Measurements from ENCODE around the gene FYB1.

The FYB1 gene

GRCh38 chr5:39140558-39141168 lies 78.7 kb downstream of the FYB1 start:
- Mint-ChIP-seq H3K9me3 (no peaks in the 10 kb centered on the region), H3K4me3 (no peak overlapping the region), H3K27ac (no peak overlapping the region), H3K27me3 (no peaks in the 10 kb centered on the region), H3K4me1 (ENCODE audit: low read depth) (peaks cover 8% of the 10 kb centered on the region), H3K36me3 (ENCODE audit: low read depth) (peaks cover 45% of the 10 kb centered on the region)
- intact Hi-C loops (cut with micrococcal nuclease) = loop anchor here (10.0 kb wide), 1 partner anchor 424 kb away; no protein-coding TSS in a partner anchor

- H3K36me3 Mint-ChIP-seq (ENCODE audit: low read depth) = peaks cover 52% of the 10 kb centered on the region
- H3K27me3 Mint-ChIP-seq = no peaks in the 10 kb centered on the region
- no peak overlapping the region for H3K4me3 Mint-ChIP-seq
- peaks cover 5% of the 10 kb centered on the region for H3K4me1 Mint-ChIP-seq (ENCODE audit: low read depth)
- H3K27ac Mint-ChIP-seq = no peak overlapping the region
- intact Hi-C loops (cut with micrococcal nuclease) = no loop called here
- no peaks in the 10 kb centered on the region for H3K9me3 Mint-ChIP-seq
Measured at GRCh38 chr5:39138892-39139291, 80.5 kb downstream of the FYB1 start.

DNA sequence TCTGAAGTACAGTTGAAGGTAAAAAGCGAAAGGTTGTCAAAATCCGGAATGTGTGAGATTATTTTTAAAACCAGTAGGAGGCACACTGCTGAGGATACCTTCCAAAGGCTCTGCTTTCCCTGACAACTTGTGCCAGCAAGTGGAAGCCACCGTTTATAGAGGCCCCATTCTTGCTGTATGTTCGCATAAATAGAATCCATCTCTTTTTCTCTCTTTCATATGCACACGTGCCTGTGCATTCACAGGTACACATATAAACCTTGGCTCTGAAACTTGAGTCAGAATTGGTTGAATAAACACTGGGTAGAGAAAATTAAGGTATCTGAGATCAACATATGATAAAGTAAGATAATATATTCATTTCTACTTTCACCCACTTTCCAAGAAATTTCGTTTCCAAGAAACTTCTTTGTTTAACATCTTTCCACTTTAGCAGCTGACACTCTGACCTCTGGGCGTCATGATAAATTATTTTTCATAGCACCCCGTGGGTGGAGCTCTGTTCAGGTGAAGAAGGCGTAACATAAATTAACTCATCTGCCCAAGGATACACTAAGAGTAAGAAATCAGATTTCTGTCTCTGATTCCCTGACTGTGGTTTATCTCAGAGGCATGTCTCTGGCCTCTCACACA lies 81.4 kb downstream of the FYB1 start:
- peaks cover 5% of the 10 kb centered on the region for H3K4me1 Mint-ChIP-seq (ENCODE audit: low read depth)
- no peaks in the 10 kb centered on the region for H3K9me3 Mint-ChIP-seq
- no peak overlapping the region for H3K27ac Mint-ChIP-seq
- no peaks in the 10 kb centered on the region for H3K27me3 Mint-ChIP-seq
- H3K4me3 Mint-ChIP-seq = no peak overlapping the region
- H3K36me3 Mint-ChIP-seq (ENCODE audit: low read depth) = peaks cover 61% of the 10 kb centered on the region
- intact Hi-C loops (cut with micrococcal nuclease) = no loop called here

GRCh38 chr5:39137391-39137790 lies 82.0 kb downstream of the FYB1 start:
- intact Hi-C loops (cut with micrococcal nuclease) = no loop called here
- Mint-ChIP-seq H3K9me3 (no peaks in the 10 kb centered on the region), H3K4me1 (ENCODE audit: low read depth) (peaks cover 5% of the 10 kb centered on the region), H3K4me3 (no peak overlapping the region), H3K27me3 (no peaks in the 10 kb centered on the region), H3K27ac (no peak overlapping the region), H3K36me3 (ENCODE audit: low read depth) (peaks cover 66% of the 10 kb centered on the region)

- no peak overlapping the region for H3K27ac Mint-ChIP-seq
Measured at GRCh38 chr5:39132792-39133191, 86.6 kb downstream of the FYB1 start.

DNA sequence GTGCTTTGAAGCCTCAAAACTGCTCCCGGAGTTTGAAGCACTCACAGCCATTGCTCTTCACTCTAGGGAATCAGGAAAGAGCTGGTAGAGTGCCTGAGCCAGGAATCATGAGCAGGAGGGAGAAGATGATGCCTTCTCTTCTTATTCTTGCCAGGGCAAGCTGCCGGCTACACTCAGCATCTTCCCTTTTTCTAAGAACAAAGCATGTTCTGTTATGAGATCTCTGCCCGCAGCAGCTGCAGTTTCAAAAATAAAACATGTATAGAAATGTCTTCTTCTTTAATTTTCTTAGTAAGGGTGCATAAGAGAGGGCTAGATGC lies 87.3 kb downstream of the FYB1 start:
- peaks cover 79% of the 10 kb centered on the region for H3K36me3 Mint-ChIP-seq (ENCODE audit: low read depth)
- H3K4me1 Mint-ChIP-seq (ENCODE audit: low read depth) = peaks cover 11% of the 10 kb centered on the region

More at GRCh38 chr5:39132792-39133191, 86.6 kb downstream of the FYB1 start:
- intact Hi-C loops (cut with micrococcal nuclease) = no loop called here
- Mint-ChIP-seq H3K9me3 (no peaks in the 10 kb centered on the region), H3K36me3 (ENCODE audit: low read depth) (peaks cover 80% of the 10 kb centered on the region), H3K4me1 (ENCODE audit: low read depth) (peaks cover 16% of the 10 kb centered on the region), H3K4me3 (no peak overlapping the region), H3K27me3 (no peaks in the 10 kb centered on the region)

GRCh38 chr5:39131210-39132127 lies 87.9 kb downstream of the FYB1 start:
- Mint-ChIP-seq H3K36me3 (ENCODE audit: low read depth) (peaks cover 73% of the 10 kb centered on the region), H3K4me3 (no peak overlapping the region), H3K4me1 (ENCODE audit: low read depth) (peaks cover 11% of the 10 kb centered on the region), H3K27ac (peak overlapping the region; percentile 32), H3K9me3 (no peaks in the 10 kb centered on the region), H3K27me3 (no peaks in the 10 kb centered on the region)
- intact Hi-C loops (cut with micrococcal nuclease) = no loop called here

More for the DNA sequence above, 87.3 kb downstream of the FYB1 start:
- H3K9me3 Mint-ChIP-seq = no peaks in the 10 kb centered on the region
- H3K4me3 Mint-ChIP-seq = no peak overlapping the region
- H3K27ac Mint-ChIP-seq = peak overlapping the region; percentile 32
- intact Hi-C loops (cut with micrococcal nuclease) = no loop called here
- H3K27me3 Mint-ChIP-seq = no peaks in the 10 kb centered on the region

DNA sequence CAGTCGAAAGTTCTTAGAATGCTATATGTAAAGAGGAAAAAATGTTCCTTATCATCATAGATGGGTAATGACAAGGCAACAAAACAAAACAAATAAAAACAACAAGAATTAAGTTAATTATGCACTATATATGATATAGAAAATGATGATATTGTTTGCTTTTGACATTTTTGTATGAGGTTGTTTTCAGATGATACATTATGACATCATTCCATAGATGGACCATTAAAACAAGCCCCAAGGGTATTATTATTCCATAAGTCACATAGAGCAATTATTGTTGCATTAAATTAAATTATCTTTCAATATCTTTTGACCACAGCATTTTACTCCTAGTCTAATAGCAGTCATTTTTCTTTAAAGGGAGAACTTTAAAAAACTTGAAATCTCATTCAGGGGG lies 88.6 kb downstream of the FYB1 start:
- Mint-ChIP-seq H3K27me3 (no peaks in the 10 kb centered on the region), H3K4me3 (no peak overlapping the region), H3K4me1 (ENCODE audit: low read depth) (peaks cover 11% of the 10 kb centered on the region), H3K9me3 (no peaks in the 10 kb centered on the region), H3K36me3 (ENCODE audit: low read depth) (peaks cover 81% of the 10 kb centered on the region), H3K27ac (no peak overlapping the region)
- intact Hi-C loops (cut with micrococcal nuclease) = no loop called here

DNA sequence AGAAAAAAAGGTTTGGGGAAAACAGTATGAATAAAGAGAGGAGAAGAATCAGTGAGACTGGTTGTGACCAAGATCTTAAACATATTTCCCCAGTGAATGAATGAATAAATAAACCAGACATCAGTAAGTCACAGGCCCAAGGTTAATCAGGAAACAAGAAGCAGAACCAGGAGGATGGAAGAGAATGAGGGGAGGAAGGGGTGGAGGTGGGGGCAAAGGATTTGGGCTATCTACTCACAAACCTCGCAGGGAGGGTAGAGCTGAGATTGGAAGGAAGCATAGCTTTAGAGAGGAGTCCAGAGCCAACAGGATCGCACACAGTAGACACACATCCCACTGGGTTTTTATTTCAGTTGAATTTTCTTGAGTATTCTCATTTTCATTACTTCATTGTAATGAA lies 97.4 kb downstream of the FYB1 start:
- no peak overlapping the region for H3K4me3 Mint-ChIP-seq
- no peaks in the 10 kb centered on the region for H3K27me3 Mint-ChIP-seq
- H3K27ac Mint-ChIP-seq = no peak overlapping the region
- intact Hi-C loops (cut with micrococcal nuclease) = loop anchor here (5.0 kb wide), 1 partner anchor 170 kb away; no protein-coding TSS in a partner anchor
- H3K36me3 Mint-ChIP-seq (ENCODE audit: low read depth) = peaks cover 73% of the 10 kb centered on the region
- no peaks in the 10 kb centered on the region for H3K9me3 Mint-ChIP-seq
- no peaks in the 10 kb centered on the region for H3K4me1 Mint-ChIP-seq (ENCODE audit: low read depth)

DNA sequence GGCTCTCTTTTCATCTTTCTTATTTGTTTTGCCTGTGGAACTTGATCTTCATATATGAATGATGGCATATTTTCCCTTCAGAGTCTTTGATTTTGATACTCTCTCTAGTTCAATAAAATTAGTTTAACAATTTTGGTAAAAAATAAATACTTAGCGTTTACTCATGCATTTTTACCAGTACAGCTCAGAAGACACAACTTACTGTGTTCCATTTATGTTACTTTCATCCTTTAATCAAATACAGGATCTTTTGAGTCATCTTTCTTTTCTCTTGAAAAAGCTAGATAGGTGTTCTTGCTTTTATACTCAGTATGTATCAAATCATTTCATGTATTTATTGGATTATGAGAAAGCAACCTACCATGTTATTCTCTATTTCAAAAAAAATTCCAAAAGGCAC lies 98.0 kb downstream of the FYB1 start:
- Mint-ChIP-seq H3K4me1 (ENCODE audit: low read depth) (no peaks in the 10 kb centered on the region), H3K36me3 (ENCODE audit: low read depth) (peaks cover 77% of the 10 kb centered on the region), H3K9me3 (no peaks in the 10 kb centered on the region), H3K4me3 (no peak overlapping the region), H3K27ac (no peak overlapping the region), H3K27me3 (no peaks in the 10 kb centered on the region)
- intact Hi-C loops (cut with micrococcal nuclease) = loop anchor here (5.0 kb wide), 1 partner anchor 169 kb away; no protein-coding TSS in a partner anchor

DNA sequence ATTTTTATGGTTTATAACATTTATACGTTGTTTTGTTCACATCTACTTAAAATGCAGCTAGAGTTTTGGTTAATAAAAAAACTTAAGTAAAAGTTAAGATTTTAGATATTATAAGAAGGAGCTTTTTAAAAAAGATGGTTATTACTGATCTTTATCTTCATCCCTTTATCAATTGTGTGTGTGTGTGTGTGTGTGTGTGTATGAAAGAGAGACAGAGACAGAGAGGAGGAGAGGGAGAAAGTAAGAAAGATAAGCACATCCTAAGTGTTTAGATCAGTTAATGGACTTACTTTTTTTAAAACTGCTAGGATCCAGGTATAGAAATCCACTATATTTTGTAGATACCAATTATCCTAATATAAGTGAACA lies 99.3 kb downstream of the FYB1 start:
- Mint-ChIP-seq H3K36me3 (ENCODE audit: low read depth) (peaks cover 77% of the 10 kb centered on the region), H3K9me3 (no peaks in the 10 kb centered on the region), H3K27ac (no peak overlapping the region)

DNA sequence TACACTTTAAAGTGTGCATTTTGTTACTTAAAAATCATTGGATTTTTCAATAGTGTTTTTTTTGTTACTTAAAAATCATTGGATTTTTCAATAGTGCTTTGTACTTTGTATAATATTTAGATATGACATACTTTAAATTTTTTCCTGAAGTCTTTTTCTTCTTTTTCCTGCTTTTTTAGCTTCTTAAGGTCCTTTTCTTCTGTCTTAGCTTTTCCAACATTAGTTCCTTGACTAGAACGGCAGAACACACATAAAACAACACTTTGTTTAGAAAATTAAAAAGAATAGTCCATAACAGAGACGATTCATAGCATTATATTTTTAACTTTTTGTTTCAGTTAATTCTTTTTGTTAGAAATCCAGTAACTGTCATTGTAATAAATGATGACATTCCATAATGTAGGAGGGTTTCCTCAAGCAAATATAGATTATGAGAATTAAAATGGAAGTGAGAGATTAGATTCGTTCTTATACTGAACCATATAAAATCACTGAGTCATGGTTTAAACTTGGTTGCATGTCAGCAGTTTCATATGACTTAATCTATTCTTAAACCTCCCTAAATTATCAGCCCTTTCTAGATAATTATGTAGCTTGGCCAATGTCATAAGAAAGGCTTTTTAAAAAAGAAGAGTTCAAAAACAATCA lies 99.8 kb downstream of the FYB1 start:
- Mint-ChIP-seq H3K4me1 (ENCODE audit: low read depth) (no peaks in the 10 kb centered on the region), H3K9me3 (no peaks in the 10 kb centered on the region), H3K27ac (no peak overlapping the region), H3K4me3 (no peak overlapping the region), H3K27me3 (no peaks in the 10 kb centered on the region), H3K36me3 (ENCODE audit: low read depth) (peaks cover 78% of the 10 kb centered on the region)
- intact Hi-C loops (cut with micrococcal nuclease) = loop anchor here (5.0 kb wide), 1 partner anchor 167 kb away; no protein-coding TSS in a partner anchor

More for the DNA sequence above, 99.3 kb downstream of the FYB1 start:
- intact Hi-C loops (cut with micrococcal nuclease) = loop anchor here (5.0 kb wide), 1 partner anchor 168 kb away; no protein-coding TSS in a partner anchor
- H3K27me3 Mint-ChIP-seq = no peaks in the 10 kb centered on the region
- H3K4me1 Mint-ChIP-seq (ENCODE audit: low read depth) = no peaks in the 10 kb centered on the region
- no peak overlapping the region for H3K4me3 Mint-ChIP-seq

DNA sequence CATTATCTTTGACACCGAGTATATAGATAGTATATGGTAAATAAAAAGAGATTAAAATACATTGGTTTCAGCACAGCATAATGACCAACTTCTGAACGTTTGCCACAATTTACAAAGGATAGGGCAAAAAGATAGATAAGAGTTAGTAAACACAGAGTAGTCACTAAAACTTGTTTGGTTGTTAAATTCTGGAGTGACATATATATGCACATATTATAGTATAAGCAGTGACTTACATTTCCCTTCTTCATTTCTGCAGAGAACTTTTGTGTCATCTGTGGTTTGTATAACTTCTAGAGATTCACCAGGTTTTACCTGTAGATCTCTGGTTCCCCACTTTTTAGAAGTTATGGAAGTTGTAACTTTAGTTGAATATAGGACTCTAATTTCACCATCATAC lies 100.7 kb downstream of the FYB1 start:
- no peak overlapping the region for H3K4me3 Mint-ChIP-seq
- H3K4me1 Mint-ChIP-seq (ENCODE audit: low read depth) = no peaks in the 10 kb centered on the region
- peaks cover 79% of the 10 kb centered on the region for H3K36me3 Mint-ChIP-seq (ENCODE audit: low read depth)
- no peaks in the 10 kb centered on the region for H3K27me3 Mint-ChIP-seq
- intact Hi-C loops (cut with micrococcal nuclease) = no loop called here
- no peaks in the 10 kb centered on the region for H3K9me3 Mint-ChIP-seq
- H3K27ac Mint-ChIP-seq = no peak overlapping the region

GRCh38 chr5:39117401-39117800 lies 102.0 kb downstream of the FYB1 start:
- intact Hi-C loops (cut with micrococcal nuclease) = no loop called here
- no peaks in the 10 kb centered on the region for H3K27me3 Mint-ChIP-seq
- no peak overlapping the region for H3K4me3 Mint-ChIP-seq
- no peaks in the 10 kb centered on the region for H3K4me1 Mint-ChIP-seq (ENCODE audit: low read depth)
- H3K36me3 Mint-ChIP-seq (ENCODE audit: low read depth) = peaks cover 85% of the 10 kb centered on the region
- H3K27ac Mint-ChIP-seq = no peak overlapping the region
- H3K9me3 Mint-ChIP-seq = no peaks in the 10 kb centered on the region

All from dendritic cell treated with granulocyte-macrophage colony-stimulating factor and Interleukin-4, amounts not matched to agents 40 ng/mL and 50 ng/mL, for 4 days (primary cell).